Uterus (tissue), 2 donors: Measurements from ENCODE around the gene PITX2.

ENCODE experiments used
- CTCF ChIP-seq, 4 experiments: fragments of 200-600 bp in 2 of 4; fragments of 450-650 bp in 2 of 4; sonication (generic) in 2 of 4; IDR thresholded peaks; one replicate each; pipeline ENCODE4 v1.5.1; 2016 to 2019; ENCODE audit warnings: antibody characterized with exemption in 4 of 4, mild to moderate bottlenecking in 2 of 4, moderate library complexity in 1 of 4
- POLR2A ChIP-seq, 2 donors: fragments of 450-650 bp; IDR thresholded peaks; one replicate each; pipeline ENCODE4 v1.6.1; 2016; ENCODE audit warnings: antibody characterized with exemption in 2 of 2, mild to moderate bottlenecking in 1 of 2, moderate library complexity in 1 of 2

- no peak for TF ChIP-seq POLR2A (IDR thresholded peaks at IDR 0.05)
- TF ChIP-seq CTCF (IDR thresholded peaks at IDR 0.05): no peak
Observed at GRCh38 chr4:110636680-110637407, 14.0 kb upstream of the PITX2 start.
